WTC11 (cell line): ENCODE measurements around the gene TRAP1.

ENCODE experiments used
- MLX ChIP-seq: sonication (generic); formaldehyde crosslinking; IDR thresholded peaks from 2 replicates; pipeline ENCODE4 v1.8.1; 2023; ENCODE audit warnings: mild to moderate bottlenecking, missing genetic modification reagents, moderate library complexity
- TF ChIP-seq, protein P1 (sequence below): sonication (generic); formaldehyde crosslinking; IDR thresholded peaks from 2 replicates; pipeline ENCODE4 v1.8.0; 2022; ENCODE audit warnings: mild to moderate bottlenecking, missing genetic modification reagents
- TF ChIP-seq, protein P2 (sequence below): sonication (generic); formaldehyde crosslinking; conservative IDR thresholded peaks from 2 replicates; pipeline ENCODE4 v1.8.1; 2022; ENCODE audit warnings: mild to moderate bottlenecking, missing genetic modification reagents

DNA sequence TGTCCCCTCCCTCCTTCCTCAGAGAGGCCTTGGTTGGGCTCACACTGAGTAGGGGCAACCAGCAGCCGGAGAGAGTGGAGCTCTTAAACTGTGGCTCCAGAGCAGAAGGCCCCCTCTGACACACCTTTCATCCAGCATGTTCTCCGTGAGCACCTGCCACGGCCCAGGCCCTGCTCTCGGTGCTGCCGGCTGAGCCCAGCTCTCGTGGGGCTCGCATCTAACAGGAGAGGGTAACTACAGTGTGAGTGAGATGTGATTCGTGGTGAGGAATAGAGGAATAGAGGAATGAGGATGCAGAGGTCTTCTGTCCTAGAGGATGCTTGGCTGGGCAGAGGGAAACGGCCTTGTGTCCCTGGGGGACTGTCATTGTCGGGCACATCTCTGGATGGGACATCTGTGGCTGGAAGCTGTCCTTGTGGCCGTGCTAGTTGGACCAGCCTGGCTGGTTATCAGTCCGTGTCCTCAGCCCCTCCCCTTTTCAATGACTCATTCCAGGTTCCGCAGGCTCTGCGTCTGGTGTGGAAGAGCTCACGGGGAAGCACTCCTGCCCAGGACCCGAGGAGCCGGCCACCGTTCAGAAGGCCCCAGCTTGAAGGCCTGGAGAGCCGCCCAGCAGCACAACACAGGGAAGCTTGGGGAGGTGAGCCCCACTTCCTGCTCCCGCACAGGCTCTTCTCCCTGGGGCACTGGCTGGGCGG lies 74.8 kb downstream of the TRAP1 start:
- TF ChIP-seq, protein P1, sequence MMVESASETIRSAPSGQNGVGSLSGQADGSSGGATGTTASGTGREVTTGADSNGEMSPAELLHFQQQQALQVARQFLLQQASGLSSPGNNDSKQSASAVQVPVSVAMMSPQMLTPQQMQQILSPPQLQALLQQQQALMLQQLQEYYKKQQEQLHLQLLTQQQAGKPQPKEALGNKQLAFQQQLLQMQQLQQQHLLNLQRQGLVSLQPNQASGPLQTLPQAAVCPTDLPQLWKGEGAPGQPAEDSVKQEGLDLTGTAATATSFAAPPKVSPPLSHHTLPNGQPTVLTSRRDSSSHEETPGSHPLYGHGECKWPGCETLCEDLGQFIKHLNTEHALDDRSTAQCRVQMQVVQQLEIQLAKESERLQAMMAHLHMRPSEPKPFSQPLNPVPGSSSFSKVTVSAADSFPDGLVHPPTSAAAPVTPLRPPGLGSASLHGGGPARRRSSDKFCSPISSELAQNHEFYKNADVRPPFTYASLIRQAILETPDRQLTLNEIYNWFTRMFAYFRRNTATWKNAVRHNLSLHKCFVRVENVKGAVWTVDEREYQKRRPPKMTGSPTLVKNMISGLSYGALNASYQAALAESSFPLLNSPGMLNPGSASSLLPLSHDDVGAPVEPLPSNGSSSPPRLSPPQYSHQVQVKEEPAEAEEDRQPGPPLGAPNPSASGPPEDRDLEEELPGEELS (CRISPR knock-in tag): no peak
- TF ChIP-seq, protein P2, sequence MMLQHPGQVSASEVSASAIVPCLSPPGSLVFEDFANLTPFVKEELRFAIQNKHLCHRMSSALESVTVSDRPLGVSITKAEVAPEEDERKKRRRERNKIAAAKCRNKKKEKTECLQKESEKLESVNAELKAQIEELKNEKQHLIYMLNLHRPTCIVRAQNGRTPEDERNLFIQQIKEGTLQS (CRISPR knock-in tag): no peak
- no peak for TF ChIP-seq MLX (CRISPR knock-in tag)
